GM10248 (cell line): ENCODE results near the gene CARMIL1.

Experiments used
- CTCF ChIA-PET: fragments of 300-600 bp; sonication (Branson Sonifier 250); formaldehyde crosslinking; extraction: SDS; loops from one replicate; lab custom pipeline; 2021; ENCODE audit warnings: antibody characterized with exemption; lab: Yijun Ruan, JAX
- POLR2A ChIA-PET: fragments of 350-650 bp; sonication (Branson Sonifier 250); formaldehyde crosslinking; extraction: SDS; loops from one replicate; lab custom pipeline; 2020; ENCODE audit warnings: antibody characterized with exemption; lab: Yijun Ruan, JAX
- DNase-seq: peaks from one replicate; pipeline ENCODE4 v3.0.0; 2012; ENCODE audit errors: extremely low spot score
- CTCF ChIP-seq: IDR thresholded peaks from 2 replicates; pipeline ENCODE4 v1.5.1; 2012; ENCODE audit warnings: mild to moderate bottlenecking, low read depth; ENCODE audit errors: extremely low read depth, missing control alignments, control extremely low read depth

CARMIL1 gene

GRCh38 chr6:25413207-25413905 is 134.2 kb downstream of the CARMIL1 start:
- ChIA-PET POLR2A (no interaction called here), CTCF (interaction anchor here (1.0 to 1.7 kb wide), 5 partner anchors 13 to 148 kb away, joined by 3 to 4 read pairs (median 3); no protein-coding TSS in a partner anchor)
- TF ChIP-seq CTCF: no peak
- DNase-seq: no peak

GRCh38 chr6:25414168-25414567 is 135.0 kb downstream of the CARMIL1 start:
- ChIA-PET POLR2A (no interaction called here), CTCF (interaction anchor here (0.8 to 1.7 kb wide), 3 partner anchors 12 to 136 kb away, joined by 3 to 4 read pairs (median 3); no protein-coding TSS in a partner anchor)
- TF ChIP-seq CTCF: no peak
- DNase-seq: no peak

- no peak for TF ChIP-seq CTCF
- DNase-seq: no peak
- ChIA-PET POLR2A (no interaction called here), CTCF (interaction anchor here (0.8 to 1.7 kb wide), 3 partner anchors 12 to 137 kb away, joined by 3 to 4 read pairs (median 3); no protein-coding TSS in a partner anchor)
Observed at GRCh38 chr6:25414755-25415154, 135.6 kb downstream of the CARMIL1 start.

DNA sequence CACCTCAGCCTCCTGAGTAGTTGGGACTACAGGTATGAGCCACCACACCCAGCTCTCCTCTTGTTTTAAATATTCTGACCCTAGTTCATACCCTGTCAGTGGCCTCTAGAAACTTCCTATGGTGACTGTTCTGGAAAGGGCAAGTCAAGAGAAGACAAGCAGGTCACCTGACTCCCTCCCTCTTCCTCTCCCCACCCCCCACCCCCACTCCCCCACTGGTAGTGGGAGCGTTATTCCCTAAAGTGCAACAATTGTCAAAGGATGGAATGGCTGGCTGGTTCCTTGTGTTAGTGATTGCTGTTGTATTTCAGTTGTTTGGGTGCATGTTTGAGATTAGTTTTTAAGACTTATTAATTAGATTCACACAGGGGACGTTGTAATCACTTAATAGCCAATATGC is 136.1 kb downstream of the CARMIL1 start:
- CTCF ChIA-PET: interaction anchor here (0.8 to 1.7 kb wide), 3 partner anchors 11 to 137 kb away, joined by 3 to 4 read pairs (median 3); no protein-coding TSS in a partner anchor
- POLR2A ChIA-PET: no interaction called here
- no peak for DNase-seq
- TF ChIP-seq CTCF: no peak

DNA sequence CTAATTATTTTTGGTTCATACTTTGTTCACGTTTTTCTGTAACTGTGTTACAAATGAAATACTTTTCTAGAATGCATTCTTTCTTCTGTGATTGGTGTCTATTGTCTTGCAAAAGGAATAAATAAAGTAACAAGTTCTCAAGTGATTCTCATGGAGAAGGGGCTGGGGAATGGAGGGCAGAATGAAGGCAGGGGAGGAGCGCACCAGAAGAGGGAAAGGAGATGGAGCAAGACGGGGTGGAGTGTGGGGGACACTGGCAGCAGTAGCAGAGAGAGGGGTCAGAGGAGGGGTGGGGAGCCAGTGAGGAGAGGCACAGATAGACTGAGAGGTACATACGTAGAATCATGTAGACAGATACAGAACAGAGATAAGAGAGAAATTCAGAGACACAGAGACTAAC is 136.5 kb downstream of the CARMIL1 start:
- POLR2A ChIA-PET: no interaction called here
- no peak for DNase-seq
- TF ChIP-seq CTCF: no peak
- CTCF ChIA-PET: no interaction called here

- DNase-seq: no peak
- CTCF ChIA-PET: interaction anchor here (1.1 to 1.3 kb wide), 2 partner anchors 16 to 151 kb away, joined by 3 to 4 read pairs; no protein-coding TSS in a partner anchor
- POLR2A ChIA-PET: no interaction called here
- TF ChIP-seq CTCF: no peak
Observed at GRCh38 chr6:25417046-25417605, 138.0 kb downstream of the CARMIL1 start.
